NCI-H146 (cell line): Measurements from ENCODE around the gene FAHD1.
"Not testable (repeated sequence)": the region's sequence is repeated elsewhere in the genome, so short reads cannot be mapped to it uniquely, and the experiment has no call there.

Source experiments
- DNase-seq: peaks from one replicate; lab custom pipeline; 2025; lab: John Stamatoyannopoulos, UW

Gene FAHD1

GRCh38 chr16:1850981-1851380, 24.0 kb downstream of the FAHD1 start:
- no peak for DNase-seq

- no peak for DNase-seq
These were observed 24.8 kb downstream of the FAHD1 start for GRCh38 chr16:1851793-1852192.

- no peak for DNase-seq
These were observed 30.6 kb downstream of the FAHD1 start for GRCh38 chr16:1857433-1858097.

- no peak for DNase-seq
These were observed 31.3 kb downstream of the FAHD1 start for GRCh38 chr16:1858189-1858865.

GRCh38 chr16:1859650-1860049, 32.6 kb downstream of the FAHD1 start:
- no peak for DNase-seq

- no peak for DNase-seq
These were observed 34.7 kb downstream of the FAHD1 start for GRCh38 chr16:1861730-1862129.

- DNase-seq = no peak
These were observed 35.4 kb downstream of the FAHD1 start for GRCh38 chr16:1862394-1862793.

- peak; percentile 29 for DNase-seq
These were observed 36.9 kb downstream of the FAHD1 start for GRCh38 chr16:1863681-1864460.

- DNase-seq = no peak
These were observed 39.1 kb downstream of the FAHD1 start for GRCh38 chr16:1865902-1866690.

- no peak for DNase-seq
These were observed 43.5 kb downstream of the FAHD1 start for GRCh38 chr16:1870365-1871082.

GRCh38 chr16:1871974-1872635, 45.1 kb downstream of the FAHD1 start, which contains the start of gene MEIOB:
Gene MEIOB (minus strand): TSS chr16:1872164. CDS start chr16:1868175, 3,989 bp downstream.
- DNase-seq = peak; percentile 93

GRCh38 chr16:1874854-1875253, 47.8 kb downstream of the FAHD1 start:
- peak; percentile 19 for DNase-seq

GRCh38 chr16:1876066-1876465, 49.1 kb downstream of the FAHD1 start:
- not testable (repeated sequence) for DNase-seq

GRCh38 chr16:1876468-1876867, 49.5 kb downstream of the FAHD1 start:
- DNase-seq = no peak

GRCh38 chr16:1877089-1877488, 50.1 kb downstream of the FAHD1 start:
- DNase-seq = no peak

- peak; percentile 14 for DNase-seq
These were observed 50.8 kb downstream of the FAHD1 start for GRCh38 chr16:1877804-1878203.

- DNase-seq = no peak
These were observed 51.2 kb downstream of the FAHD1 start for GRCh38 chr16:1878256-1878655.
